Suprapubic skin (tissue), 4 donors: ENCODE results near the gene SLC47A2. TPM values are rescaled to one million over a fixed set of nuclear protein-coding genes. Genes with fewer than 3 reads are reported as not detected.

ENCODE experiments used
- DNase-seq, 2 donors: peaks; one replicate each; pipeline ENCODE4 v3.0.0-alpha.2; 2019; ENCODE audit warnings: low spot score in 2 of 2
- H3K27ac ChIP-seq: fragments of 200-600 bp; sonication (generic); one replicate; pipeline ENCODE4 v1.5.1; 2019
- H3K27me3 ChIP-seq: fragments of 200-600 bp; sonication (generic); one replicate; pipeline ENCODE4 v1.5.1; 2019
- H3K36me3 ChIP-seq: fragments of 200-600 bp; sonication (generic); one replicate; pipeline ENCODE4 v1.5.1; 2019
- H3K4me1 ChIP-seq: fragments of 200-600 bp; sonication (generic); one replicate; pipeline ENCODE4 v1.5.1; 2019
- H3K4me3 ChIP-seq: fragments of 200-600 bp; sonication (generic); one replicate; pipeline ENCODE4 v1.5.1; 2019; ENCODE audit warnings: mild to moderate bottlenecking
- H3K9me3 ChIP-seq: fragments of 200-600 bp; sonication (generic); one replicate; pipeline ENCODE4 v1.5.1; 2019
- EP300 ChIP-seq: sonication (generic); formaldehyde crosslinking; IDR thresholded peaks from one replicate; pipeline ENCODE4 v1.6.1; 2017; ENCODE audit warnings: antibody characterized with exemption
- POLR2A ChIP-seq, 2 donors: fragments of 450-650 bp; IDR thresholded peaks; one replicate each; pipeline ENCODE4 v1.6.1; 2017; ENCODE audit warnings: antibody characterized with exemption in 2 of 2, mild to moderate bottlenecking in 2 of 2, moderate library complexity in 2 of 2
- POLR2AphosphoS5 ChIP-seq, 3 donors: sonication (generic); formaldehyde crosslinking; IDR thresholded peaks; one replicate each; pipeline ENCODE4 v1.6.1; 2017; ENCODE audit warnings: antibody characterized with exemption in 3 of 3
- WGBS: methylation state at CpG from one replicate; pipeline ENCODE4 v1.1.5; 2018; 5-methylcytosine and 5-hydroxymethylcytosine counted together
- total RNA-seq, 4 donors: library from RNA; depleted of rRNA; stranded (reverse); fragments of >200 nt; gene quantifications; one replicate each; pipeline ENCODE4 v1.1.0, GENCODE V29; 2016
- TF ChIP-seq, protein P1 (sequence below), 2 donors: fragments of 200-600 bp in 1 of 2; fragments of 450-650 bp in 1 of 2; sonication (generic) in 1 of 2; IDR thresholded peaks; one replicate each; pipeline ENCODE4 v1.5.1; 2016 to 2019; ENCODE audit warnings: antibody characterized with exemption in 2 of 2, mild to moderate bottlenecking in 1 of 2, moderate library complexity in 1 of 2

SLC47A2 gene
- total RNA-seq, 4 donors from 2014 or later: 0.96 to 7.9 (median 2.5) TPM; not detected in 1

DNA sequence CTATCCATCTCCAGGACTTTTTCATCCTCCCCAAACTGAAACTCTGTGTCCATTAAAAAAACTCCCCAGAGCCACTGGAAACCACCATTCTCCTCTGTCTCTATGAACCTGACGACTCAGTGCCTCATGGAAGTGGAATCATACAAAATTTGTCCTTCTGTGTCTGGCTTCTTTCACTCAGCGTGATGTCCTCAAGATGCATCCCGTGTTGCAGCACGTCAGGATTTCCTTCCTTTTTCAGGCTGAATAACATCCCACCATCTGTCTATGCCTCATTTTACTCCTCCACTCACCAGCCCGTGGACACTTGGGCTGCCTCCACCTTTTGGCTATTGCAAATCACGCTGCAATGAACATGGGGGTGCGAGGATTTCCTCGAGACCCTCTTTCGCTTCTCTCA lies 44.4 kb upstream of the SLC47A2 start:
- Histone ChIP-seq H3K9me3 (no peaks in the 10 kb centered on the region), H3K4me3 (no peak overlapping the region), H3K27ac (no peak overlapping the region), H3K27me3 (no peaks in the 10 kb centered on the region), H3K36me3 (no peaks in the 10 kb centered on the region), H3K4me1 (peaks cover 5% of the 10 kb centered on the region)
- peak in 1 of 2 donors; percentile 11 for DNase-seq
- no peak for TF ChIP-seq POLR2AphosphoS5 (IDR thresholded peaks at IDR 0.05)
- TF ChIP-seq EP300: no peak
- TF ChIP-seq, protein P1, sequence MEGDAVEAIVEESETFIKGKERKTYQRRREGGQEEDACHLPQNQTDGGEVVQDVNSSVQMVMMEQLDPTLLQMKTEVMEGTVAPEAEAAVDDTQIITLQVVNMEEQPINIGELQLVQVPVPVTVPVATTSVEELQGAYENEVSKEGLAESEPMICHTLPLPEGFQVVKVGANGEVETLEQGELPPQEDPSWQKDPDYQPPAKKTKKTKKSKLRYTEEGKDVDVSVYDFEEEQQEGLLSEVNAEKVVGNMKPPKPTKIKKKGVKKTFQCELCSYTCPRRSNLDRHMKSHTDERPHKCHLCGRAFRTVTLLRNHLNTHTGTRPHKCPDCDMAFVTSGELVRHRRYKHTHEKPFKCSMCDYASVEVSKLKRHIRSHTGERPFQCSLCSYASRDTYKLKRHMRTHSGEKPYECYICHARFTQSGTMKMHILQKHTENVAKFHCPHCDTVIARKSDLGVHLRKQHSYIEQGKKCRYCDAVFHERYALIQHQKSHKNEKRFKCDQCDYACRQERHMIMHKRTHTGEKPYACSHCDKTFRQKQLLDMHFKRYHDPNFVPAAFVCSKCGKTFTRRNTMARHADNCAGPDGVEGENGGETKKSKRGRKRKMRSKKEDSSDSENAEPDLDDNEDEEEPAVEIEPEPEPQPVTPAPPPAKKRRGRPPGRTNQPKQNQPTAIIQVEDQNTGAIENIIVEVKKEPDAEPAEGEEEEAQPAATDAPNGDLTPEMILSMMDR (IDR thresholded peaks at IDR 0.05): no peak
- TF ChIP-seq POLR2A (IDR thresholded peaks at IDR 0.05): no peak
- WGBS: 83% methylated on average over 9 of the region's 9 CpGs

DNA sequence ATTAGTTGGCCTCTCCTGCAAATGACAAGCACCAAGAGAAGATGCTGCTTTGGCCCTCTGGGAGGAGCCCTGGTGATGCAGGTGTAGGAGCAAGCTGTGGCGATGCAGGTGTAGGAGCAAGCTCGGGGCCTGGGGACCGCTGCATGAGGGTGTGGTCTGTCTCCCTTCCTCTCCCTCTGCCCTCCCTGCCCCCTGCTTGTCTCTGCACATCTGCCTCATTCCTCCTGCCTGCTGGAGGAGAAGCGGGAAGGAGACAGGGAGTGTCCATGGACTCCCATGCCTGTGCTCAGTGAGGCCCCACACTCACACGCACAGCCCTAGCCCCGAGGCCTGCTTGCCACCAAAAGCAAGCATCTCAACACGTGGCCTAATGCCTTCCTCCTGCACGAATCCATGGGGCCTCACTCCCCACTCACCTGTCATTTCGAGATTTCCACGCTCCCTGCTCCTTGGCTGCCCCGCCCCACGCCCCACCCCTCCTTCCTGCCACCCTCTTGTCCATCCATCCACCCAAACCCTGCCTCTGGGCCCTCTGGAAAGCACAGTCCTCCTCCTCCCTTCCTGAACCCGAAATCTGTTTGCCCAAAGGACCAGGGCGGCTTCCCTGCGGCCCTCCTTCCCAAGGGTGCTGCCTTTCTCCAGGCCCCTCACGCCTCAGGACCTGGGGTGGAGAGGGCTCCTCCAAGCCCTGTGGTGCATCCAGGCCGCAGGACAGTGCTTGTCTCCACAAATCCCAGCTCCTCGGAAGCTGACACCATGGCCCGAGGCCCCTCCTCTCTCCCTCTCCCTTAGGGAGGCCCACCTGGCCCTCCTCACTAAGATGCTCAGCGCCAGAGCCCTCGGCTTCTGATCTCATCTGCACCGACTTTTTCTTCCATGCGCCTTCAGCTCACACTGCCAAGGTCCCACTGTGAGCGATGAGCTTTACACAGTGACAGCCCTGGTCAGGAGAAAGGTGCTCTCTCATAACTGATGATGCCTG lies 43.5 kb upstream of the SLC47A2 start:
- Histone ChIP-seq H3K27me3 (no peaks in the 10 kb centered on the region), H3K27ac (no peak overlapping the region), H3K36me3 (no peaks in the 10 kb centered on the region), H3K4me3 (no peak overlapping the region), H3K9me3 (no peaks in the 10 kb centered on the region), H3K4me1 (peaks cover 5% of the 10 kb centered on the region)
- DNase-seq: peak in 1 of 2 donors; percentile 54
- 77% methylated on average over 24 of the region's 24 CpGs for WGBS
- TF ChIP-seq, protein P1 (IDR thresholded peaks at IDR 0.05): no peak

DNA sequence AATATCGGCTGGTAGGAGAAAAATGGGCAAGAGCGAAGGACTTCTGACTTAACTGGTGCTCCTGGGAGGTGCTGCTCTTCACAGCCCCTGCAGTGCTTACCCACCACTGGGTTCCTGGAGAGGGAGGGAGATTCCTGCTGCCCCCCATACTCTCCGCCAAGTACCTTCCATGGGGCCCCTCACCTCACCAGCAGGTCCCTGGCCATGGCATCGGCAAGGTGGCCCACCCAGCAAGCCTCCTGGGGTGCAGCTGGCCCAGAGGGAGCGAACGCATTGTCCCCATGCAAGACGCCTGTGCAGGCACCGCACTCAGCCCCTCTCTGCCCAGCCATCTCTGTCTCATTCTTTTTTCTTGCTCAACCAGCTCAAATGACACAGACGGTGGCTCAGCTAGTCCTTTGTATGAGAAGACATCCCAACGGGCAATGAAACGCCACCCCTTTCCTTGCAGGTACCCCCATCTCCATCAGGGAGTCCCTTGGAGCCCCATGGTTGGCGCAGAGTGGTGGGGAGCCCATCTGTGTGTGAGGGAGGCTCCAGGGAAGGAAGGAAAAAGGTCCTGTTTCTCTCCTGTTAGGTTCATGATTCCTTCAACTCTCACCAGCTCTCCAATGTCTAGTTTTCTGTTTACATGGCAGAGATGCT lies 41.3 kb upstream of the SLC47A2 start:
- H3K36me3 ChIP-seq: no peaks in the 10 kb centered on the region
- H3K27me3 ChIP-seq: no peaks in the 10 kb centered on the region
- H3K27ac ChIP-seq: no peak overlapping the region
- H3K4me3 ChIP-seq: no peak overlapping the region
- WGBS: 73% methylated on average over 12 of the region's 12 CpGs
- H3K9me3 ChIP-seq: no peaks in the 10 kb centered on the region
- TF ChIP-seq POLR2AphosphoS5 (IDR thresholded peaks at IDR 0.05): no peak
- TF ChIP-seq POLR2A (IDR thresholded peaks at IDR 0.05): no peak
- TF ChIP-seq, protein P1 (IDR thresholded peaks at IDR 0.05): no peak
- TF ChIP-seq EP300: no peak
- peaks cover 22% of the 10 kb centered on the region for H3K4me1 ChIP-seq
- peak in 1 of 2 donors; percentile 51 for DNase-seq

DNA sequence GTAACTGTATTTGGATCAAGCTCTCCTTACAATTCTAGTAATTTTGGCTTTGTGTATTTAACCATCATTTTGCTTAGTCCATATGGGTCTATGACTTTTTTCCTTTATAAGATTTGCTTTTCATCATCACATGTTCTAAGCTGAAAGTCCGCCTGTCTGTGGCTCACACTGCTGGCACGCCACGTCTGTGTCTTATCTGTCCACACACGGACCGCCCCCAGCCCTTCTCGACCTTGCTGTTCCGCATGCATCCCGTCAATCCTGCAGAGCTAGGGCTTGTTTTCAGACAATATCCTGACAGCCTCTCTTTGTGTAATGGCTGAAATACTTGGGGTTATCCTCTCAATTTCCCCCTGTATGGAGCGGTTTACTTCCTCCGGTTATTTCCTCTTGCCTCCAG lies 40.2 kb upstream of the SLC47A2 start:
- TF ChIP-seq POLR2AphosphoS5 (IDR thresholded peaks at IDR 0.05): no peak
- H3K27ac ChIP-seq: no peak overlapping the region
- peak in 1 of 2 donors; percentile 41 for DNase-seq
- peaks cover 25% of the 10 kb centered on the region for H3K4me1 ChIP-seq
- 75% methylated on average over 10 of the region's 10 CpGs for WGBS
- H3K36me3 ChIP-seq: no peaks in the 10 kb centered on the region
- H3K27me3 ChIP-seq: no peaks in the 10 kb centered on the region
- no peak overlapping the region for H3K4me3 ChIP-seq
- no peaks in the 10 kb centered on the region for H3K9me3 ChIP-seq

DNA sequence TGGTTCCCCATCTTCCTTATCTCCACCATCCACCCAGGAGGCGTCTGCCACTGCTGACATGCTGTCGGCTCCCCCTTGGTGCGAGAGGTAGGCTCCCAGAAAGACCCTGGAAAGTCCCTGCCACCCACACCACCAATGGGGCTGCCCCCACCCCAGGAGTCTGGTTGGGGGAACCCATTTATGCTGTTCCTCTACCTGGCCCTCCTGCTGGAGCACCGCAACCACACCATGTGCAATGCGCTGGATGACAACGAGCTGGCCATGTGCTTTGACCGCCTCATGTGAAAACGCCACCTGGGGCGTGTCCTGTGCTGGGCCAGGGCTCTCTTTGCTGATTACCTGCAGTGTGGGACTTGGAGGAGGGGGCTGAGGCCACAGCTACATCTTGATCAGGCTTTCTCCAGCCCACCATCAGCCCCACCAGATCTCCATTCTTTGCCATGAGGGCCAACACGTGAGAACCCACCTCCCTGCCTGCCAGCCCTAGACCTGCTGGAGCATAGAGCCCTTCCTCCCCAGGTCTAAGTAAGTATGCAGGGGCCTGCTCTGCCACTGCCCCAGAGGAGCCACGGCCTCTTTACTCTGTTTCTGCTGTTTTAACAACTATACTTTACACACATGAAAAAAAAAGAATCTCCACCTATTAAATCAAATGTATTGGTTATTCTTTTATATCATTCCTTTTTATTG lies 39.6 kb upstream of the SLC47A2 start:
- Histone ChIP-seq H3K4me3 (no peak overlapping the region), H3K4me1 (peaks cover 30% of the 10 kb centered on the region), H3K27me3 (no peaks in the 10 kb centered on the region), H3K36me3 (no peaks in the 10 kb centered on the region), H3K9me3 (no peaks in the 10 kb centered on the region), H3K27ac (no peak overlapping the region)
- 90% methylated on average over 7 of the region's 11 CpGs for WGBS
- TF ChIP-seq EP300 (no peak), POLR2A (IDR thresholded peaks at IDR 0.05) (no peak), POLR2AphosphoS5 (IDR thresholded peaks at IDR 0.05) (no peak)
- TF ChIP-seq, protein P1 (IDR thresholded peaks at IDR 0.05): no peak
- DNase-seq: peak; percentile 58 to 70
